HG02678 (cell line): Measurements from ENCODE around the gene UTP4.

Source experiments
- ATAC-seq: cut with Tn5 transposase; IDR thresholded peaks from one replicate; pipeline ENCODE4 v1.9.1; 2021; ENCODE audit warnings: mild to moderate bottlenecking, moderate library complexity; ENCODE audit not compliant: unreplicated experiment

UTP4 gene

DNA sequence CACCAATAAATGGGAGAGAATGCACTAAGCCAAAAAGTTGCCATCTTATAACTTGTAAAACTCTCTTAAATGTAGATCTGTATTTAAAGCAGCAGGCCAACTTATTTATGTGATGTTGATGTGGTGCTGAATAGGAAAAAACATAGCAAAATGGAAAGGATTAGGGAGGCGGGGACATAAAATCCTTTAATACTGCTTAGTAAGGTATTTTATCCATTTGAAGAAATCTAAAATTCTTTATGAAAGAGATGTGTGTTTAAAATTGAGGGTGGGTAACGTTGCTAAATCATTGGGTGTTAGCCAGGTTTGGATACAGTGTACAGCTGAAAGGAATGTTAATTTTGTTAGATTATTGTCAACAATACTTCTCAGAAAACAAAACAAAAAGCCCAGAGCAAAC is 68.8 kb downstream of the UTP4 start:
- no peak for ATAC-seq

DNA sequence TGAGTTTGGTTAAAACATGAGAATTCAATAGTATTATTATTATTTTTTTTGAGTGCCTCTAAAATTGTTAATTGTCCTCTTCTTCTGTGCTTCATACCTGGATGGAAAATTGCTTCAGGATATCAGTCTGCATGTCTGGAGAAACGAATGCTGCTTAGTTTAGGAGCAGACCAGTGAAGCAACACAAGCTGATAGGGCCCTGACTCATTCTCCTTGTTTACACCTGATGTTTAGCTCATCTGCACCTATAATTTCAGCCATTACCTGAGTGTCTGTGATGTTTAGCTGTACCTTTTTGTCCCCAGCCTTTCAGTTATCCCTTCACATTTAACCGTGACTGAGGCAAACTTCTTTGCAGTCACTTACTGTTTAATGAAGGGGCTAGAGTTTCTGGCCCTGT is 69.3 kb downstream of the UTP4 start:
- ATAC-seq = no peak

DNA sequence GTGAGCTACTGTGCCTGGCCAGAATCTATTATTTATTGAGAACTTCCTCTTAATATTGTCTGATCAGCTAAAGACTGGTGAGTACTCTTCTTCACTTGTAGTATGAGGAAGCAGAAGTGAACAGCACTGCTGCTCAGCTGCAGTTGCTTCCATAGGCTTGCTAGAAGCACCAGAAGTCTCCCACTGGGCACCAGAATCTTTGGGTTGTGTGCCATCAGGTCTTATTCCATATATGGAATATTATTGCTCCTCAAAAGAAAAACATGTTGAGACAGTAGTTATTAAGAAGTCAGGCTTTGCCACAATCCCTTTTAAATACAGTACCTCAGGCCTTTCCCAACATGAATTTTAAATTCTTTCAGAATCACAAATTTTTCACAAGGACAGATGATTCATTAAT is 71.7 kb downstream of the UTP4 start:
- no peak for ATAC-seq

DNA sequence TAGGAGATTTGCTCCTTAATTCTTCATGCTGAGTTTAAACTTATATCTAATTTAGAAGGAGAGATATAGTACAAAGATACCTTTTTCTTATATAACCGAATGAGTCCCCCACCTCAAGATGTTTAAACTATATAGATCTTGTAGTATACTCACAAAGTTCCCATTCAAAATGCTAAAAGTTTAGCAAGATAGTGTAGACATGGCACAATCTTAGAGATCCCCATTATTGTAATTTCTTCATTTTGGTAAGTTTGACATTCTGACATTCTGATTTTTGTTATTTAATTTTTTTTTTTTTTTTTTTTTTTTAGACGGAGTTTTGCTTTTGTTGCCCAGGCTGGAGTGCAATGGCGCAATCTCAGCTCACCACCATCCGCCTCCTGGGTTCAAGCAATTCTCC is 77.3 kb downstream of the UTP4 start:
- no peak for ATAC-seq

DNA sequence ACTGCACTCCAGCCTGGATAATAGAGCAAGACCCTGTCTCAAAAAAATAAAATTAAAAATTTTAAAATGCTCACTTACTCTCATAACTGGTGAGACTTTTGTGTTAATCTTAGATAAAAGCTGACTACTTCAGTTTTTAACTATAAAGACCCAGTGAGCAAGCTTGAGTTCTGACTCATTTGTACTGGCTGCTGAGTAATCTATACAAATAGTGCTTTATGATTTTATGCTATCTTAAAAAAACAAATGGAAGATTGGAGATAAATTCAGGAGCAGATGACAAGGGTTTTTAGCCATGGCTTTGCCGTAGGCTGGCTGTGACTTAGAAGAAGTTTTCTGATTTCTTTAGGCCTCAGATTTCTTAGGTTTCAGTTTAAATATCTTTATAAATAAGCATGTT is 85.0 kb downstream of the UTP4 start:
- ATAC-seq = no peak
